ENCODE data around the gene MTMR12.

DNA sequence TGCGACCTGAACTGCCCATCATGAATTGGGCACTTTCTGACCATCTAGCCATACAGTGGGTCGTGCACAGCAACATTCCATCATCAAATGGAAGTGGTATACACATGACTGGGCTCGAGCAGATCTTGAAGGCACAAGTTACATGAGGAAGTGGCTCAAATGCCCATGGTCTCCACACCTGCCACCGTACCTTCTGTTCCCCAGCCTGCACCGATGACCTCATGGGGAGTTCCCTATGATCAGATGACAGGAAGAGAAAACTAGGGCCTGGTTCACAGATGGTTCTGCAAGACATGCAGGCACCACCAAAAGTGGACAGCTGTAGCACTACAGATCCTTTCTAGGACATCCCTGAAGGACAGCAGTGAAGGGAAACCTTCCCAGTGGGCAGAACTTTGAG is 21.8 kb downstream of the MTMR12 start:
- TF ChIP-seq, protein P1, sequence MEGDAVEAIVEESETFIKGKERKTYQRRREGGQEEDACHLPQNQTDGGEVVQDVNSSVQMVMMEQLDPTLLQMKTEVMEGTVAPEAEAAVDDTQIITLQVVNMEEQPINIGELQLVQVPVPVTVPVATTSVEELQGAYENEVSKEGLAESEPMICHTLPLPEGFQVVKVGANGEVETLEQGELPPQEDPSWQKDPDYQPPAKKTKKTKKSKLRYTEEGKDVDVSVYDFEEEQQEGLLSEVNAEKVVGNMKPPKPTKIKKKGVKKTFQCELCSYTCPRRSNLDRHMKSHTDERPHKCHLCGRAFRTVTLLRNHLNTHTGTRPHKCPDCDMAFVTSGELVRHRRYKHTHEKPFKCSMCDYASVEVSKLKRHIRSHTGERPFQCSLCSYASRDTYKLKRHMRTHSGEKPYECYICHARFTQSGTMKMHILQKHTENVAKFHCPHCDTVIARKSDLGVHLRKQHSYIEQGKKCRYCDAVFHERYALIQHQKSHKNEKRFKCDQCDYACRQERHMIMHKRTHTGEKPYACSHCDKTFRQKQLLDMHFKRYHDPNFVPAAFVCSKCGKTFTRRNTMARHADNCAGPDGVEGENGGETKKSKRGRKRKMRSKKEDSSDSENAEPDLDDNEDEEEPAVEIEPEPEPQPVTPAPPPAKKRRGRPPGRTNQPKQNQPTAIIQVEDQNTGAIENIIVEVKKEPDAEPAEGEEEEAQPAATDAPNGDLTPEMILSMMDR (IDR thresholded peaks at IDR 0.05) = no peak
- TF ChIP-seq POLR2A (IDR thresholded peaks at IDR 0.05) = no peak
- no peak for TF ChIP-seq POLR2AphosphoS5 (IDR thresholded peaks at IDR 0.05)

Measured in prostate gland (tissue), 2 donors.